GM20000 (cell line): ENCODE data around the gene CAMTA1.

Source experiments
- DNase-seq: peaks from one replicate; pipeline ENCODE4 v3.0.0; 2012; ENCODE audit warnings: low spot score
- TF ChIP-seq, protein P1 (sequence below): IDR thresholded peaks from 2 replicates; pipeline ENCODE4 v1.5.1; 2012; ENCODE audit warnings: mild to moderate bottlenecking, control low read depth; ENCODE audit errors: extremely low read depth, missing control alignments

CAMTA1 gene

DNA sequence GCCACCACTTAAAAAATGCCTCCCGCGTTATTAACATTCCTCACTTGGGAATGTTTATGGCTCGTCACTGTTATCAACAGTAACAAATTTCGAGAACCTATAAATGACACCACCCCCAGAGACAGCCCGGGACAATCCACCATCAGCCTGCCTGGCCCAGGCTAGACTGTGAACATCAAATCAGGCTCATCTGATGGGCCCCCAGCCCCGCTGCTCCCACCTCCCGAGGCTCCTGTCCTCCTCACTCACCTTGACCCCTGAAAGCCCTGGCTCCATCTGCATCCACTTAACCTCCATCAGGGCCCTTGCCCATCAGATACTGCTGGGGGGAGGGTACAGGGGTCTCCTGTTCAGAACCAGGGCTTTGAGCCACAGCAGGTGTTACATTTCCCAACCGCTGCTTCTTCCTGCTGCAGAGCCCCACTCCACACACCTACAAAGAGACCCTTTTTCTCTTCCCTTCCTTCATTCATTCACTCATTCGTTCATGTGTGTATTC is 829.4 kb downstream of the CAMTA1 start:
- TF ChIP-seq, protein P1, sequence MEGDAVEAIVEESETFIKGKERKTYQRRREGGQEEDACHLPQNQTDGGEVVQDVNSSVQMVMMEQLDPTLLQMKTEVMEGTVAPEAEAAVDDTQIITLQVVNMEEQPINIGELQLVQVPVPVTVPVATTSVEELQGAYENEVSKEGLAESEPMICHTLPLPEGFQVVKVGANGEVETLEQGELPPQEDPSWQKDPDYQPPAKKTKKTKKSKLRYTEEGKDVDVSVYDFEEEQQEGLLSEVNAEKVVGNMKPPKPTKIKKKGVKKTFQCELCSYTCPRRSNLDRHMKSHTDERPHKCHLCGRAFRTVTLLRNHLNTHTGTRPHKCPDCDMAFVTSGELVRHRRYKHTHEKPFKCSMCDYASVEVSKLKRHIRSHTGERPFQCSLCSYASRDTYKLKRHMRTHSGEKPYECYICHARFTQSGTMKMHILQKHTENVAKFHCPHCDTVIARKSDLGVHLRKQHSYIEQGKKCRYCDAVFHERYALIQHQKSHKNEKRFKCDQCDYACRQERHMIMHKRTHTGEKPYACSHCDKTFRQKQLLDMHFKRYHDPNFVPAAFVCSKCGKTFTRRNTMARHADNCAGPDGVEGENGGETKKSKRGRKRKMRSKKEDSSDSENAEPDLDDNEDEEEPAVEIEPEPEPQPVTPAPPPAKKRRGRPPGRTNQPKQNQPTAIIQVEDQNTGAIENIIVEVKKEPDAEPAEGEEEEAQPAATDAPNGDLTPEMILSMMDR: no peak
- no peak for DNase-seq

DNA sequence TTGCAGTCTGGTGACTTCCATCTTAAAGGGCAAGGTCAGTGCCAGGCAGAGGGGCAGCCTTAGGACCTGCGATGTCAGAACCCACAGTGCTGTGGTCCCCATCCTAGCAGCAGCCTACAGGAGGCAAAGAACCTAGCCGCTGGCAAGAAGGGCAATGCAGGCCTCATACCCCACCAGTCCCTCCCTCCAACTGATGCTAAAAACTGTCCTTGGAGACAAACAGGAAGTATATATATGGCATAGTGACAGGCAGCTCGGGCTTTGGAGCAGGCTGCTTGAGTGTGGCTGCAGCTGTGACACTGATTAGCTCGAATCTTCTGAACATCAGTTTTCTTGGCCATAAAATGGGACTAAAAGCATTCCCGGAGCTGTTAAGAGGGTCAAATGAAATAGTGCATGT is 829.9 kb downstream of the CAMTA1 start:
- TF ChIP-seq, protein P1: no peak
- DNase-seq: no peak

DNA sequence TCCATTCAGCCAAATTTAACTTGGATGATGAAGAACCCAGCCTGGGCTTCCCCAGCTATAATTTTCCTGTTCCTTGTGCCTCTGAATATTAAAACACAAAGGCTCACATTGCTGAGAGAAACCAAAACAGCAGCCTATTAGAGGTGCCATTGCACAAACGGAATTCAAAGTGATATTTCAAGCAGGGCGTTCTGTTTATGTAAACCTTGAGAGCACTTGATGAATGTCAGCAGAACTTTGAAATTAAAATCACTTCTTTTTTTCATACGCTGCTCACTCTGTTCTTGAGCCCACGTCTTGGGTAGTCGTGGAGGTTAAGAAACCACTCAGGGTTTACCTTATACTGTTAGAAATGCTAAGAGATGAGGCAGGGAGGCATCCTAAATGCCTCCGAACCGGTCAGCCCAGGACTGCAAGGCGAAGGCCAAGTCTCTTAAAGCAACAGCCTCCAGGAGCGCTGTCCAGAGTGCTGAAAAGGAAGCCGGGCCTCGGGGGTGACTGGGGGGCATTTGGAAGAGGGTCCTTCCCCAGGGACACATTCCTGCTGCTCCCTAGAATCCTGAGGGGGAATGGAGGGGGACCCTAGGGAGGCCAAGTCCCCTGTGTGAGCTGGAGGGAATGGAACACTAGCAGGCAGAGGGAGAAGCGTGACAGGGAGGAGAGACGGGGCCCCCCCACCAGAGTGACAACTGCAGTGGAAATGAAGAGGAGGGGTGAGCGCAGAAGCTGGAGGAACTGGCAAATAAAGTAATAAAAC is 831.0 kb downstream of the CAMTA1 start:
- TF ChIP-seq, protein P1: no peak
- peak; percentile 53 for DNase-seq

DNA sequence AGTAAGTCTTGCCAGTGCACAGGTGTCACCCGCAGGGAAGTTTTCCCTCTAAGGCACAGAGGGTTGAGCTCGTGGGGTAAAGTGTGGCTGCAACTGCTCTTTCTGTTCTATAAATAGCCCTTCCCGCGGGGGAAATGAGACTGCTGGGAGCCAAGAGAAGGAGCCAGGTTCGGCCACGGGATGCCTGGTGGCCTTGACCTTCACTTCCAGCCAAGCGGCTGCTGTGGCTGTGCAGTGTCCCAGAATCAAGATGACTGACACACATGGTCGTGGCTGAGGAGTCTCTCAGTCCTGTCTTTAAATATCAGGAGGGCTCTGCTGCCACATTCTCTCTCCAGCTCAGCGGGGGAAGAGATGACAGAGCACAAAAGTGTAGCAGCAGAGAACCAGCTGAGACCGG is 831.7 kb downstream of the CAMTA1 start:
- TF ChIP-seq, protein P1: no peak
- no peak for DNase-seq

DNA sequence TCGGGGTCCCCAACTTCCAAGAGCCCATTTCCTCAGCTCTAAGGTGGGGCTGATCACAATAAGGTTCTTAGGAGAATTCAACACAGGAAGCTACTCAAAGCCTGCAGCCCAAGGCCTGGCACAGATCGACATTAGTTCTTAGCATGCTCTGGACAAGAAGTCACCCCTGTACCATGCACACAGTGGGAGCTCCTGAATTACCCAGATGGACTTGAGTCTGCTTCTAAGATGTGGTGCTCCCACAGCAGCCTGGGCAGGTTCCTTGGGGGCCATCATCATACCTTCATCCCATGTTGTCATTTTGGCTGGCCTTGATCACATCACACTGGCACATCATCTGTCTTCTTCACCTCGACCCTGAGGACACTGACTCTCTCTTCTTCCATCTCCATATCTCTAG is 832.6 kb downstream of the CAMTA1 start:
- TF ChIP-seq, protein P1: no peak
- no peak for DNase-seq

DNA sequence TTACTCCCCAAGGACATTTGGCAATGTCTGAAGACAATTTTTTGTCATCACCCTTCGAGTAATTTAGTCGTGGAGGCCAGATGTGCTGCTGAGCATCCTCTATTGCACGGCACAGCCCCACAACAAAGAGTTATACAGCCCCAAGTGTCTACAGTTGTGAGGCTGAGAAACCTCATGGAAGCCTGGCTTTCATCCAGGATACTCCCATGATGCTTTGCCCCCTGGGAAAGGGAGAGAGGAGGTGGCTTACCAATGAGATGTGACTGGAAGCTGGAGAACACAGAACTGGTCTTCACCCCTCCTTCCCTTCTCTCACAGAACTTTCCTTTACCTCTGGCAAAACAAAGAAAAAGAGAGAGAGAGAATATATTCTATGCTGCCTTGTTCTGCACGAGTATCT is 834.9 kb downstream of the CAMTA1 start:
- no peak for DNase-seq
- TF ChIP-seq, protein P1: no peak

DNA sequence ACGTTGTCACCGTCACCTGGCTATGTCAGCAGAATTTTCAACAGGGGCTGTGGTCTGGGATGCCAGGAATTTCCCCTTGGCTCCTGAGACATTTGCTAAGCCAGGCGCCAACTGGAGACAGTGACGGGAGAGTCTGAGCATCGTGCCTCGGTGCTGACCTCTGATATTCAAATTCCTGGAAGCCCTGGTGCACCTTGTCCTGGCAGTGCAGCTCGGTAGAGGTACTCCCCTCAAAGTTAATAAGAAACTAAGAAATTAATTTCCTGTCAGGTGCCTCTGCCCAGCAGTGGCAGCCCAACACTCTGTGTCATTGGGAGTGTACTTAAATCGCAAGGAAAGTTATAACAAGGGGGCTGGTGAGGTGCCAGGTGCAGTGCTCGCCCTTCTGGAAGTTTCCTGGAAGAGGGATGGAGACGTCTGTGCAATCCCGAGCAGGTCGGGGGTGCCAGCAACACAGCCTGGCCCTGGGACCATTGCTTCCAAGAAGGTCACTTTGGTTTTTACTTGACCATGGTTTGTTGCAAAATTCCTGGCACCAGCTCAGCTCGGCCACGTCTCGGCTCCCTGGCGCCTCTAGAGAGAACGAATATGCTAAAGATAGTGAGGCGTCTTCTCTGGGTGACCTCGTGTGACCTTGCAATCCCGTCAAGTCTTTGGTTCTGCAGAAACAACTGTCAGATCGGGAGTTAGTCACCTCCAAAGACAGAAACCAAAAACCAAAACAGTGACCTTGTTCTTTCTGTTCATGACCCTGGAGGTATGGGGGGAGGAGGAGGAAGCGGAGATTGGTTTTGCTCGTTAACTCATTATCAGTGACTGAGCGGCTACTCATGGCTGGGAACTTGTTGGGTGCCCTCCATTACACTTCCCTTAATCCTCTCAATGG is 836.3 kb downstream of the CAMTA1 start:
- TF ChIP-seq, protein P1: no peak
- no peak for DNase-seq
